Transverse colon (tissue), 4 donors: ENCODE measurements around the gene MORC2. TPM values are rescaled to one million over a fixed set of nuclear protein-coding genes. Genes with fewer than 3 reads are reported as not detected.

Experiments
- DNase-seq: peaks from one replicate; pipeline ENCODE4 v3.0.0-alpha.2; 2019
- H3K27ac ChIP-seq, 4 donors: fragments of 200-600 bp; sonication (generic); 2 replicates each; pipeline ENCODE4 v1.5.1; 2016 to 2018; ENCODE audit warnings: inconsistent platforms in 4 of 4
- H3K27me3 ChIP-seq: fragments of 200-600 bp; sonication (generic); 2 replicates; pipeline ENCODE4 v1.5.1; 2017; ENCODE audit warnings: inconsistent platforms
- H3K36me3 ChIP-seq, 4 donors: fragments of 200-600 bp; sonication (generic); 2 replicates each; pipeline ENCODE4 v1.5.1; 2017 to 2019; ENCODE audit warnings: inconsistent platforms in 4 of 4
- H3K4me1 ChIP-seq, 4 donors: fragments of 200-600 bp; sonication (generic); 2 replicates each; pipeline ENCODE4 v1.5.1; 2017 to 2020; ENCODE audit warnings: inconsistent platforms in 4 of 4
- H3K4me3 ChIP-seq, 4 donors: fragments of 200-600 bp; sonication (generic); 1 replicate in 1 of 4; 2 replicates in 3 of 4; pipeline versions ENCODE4 v1.5.1 to v1.6.1; 2017 to 2019; ENCODE audit warnings: inconsistent platforms in 4 of 4
- H3K9me3 ChIP-seq, 2 donors: fragments of 200-600 bp; sonication (generic); 2 replicates each; pipeline ENCODE4 v1.5.1; 2017 to 2019; ENCODE audit warnings: inconsistent platforms in 2 of 2
- CTCF ChIP-seq, 5 experiments: fragments of 200-600 bp in 3 of 5; fragments of 450-650 bp in 2 of 5; sonication (generic) in 3 of 5; IDR thresholded peaks; 1 replicate in 2 of 5; 2 replicates in 3 of 5; pipeline ENCODE4 v1.5.1; 2016 to 2017; ENCODE audit warnings: antibody characterized with exemption in 5 of 5, inconsistent platforms in 3 of 5, mild to moderate bottlenecking in 2 of 5, moderate library complexity in 1 of 5
- EP300 ChIP-seq: sonication (generic); formaldehyde crosslinking; IDR thresholded peaks from one replicate; pipeline ENCODE4 v1.6.1; 2017; ENCODE audit warnings: antibody characterized with exemption, low read depth
- POLR2A ChIP-seq: fragments of 450-650 bp; IDR thresholded peaks from one replicate; pipeline ENCODE4 v1.6.1; 2016; ENCODE audit warnings: antibody characterized with exemption, mild to moderate bottlenecking, moderate library complexity
- POLR2AphosphoS5 ChIP-seq, 3 donors: sonication (generic); formaldehyde crosslinking; IDR thresholded peaks; one replicate each; pipeline ENCODE4 v1.6.1; 2016; ENCODE audit warnings: antibody characterized with exemption in 3 of 3
- WGBS, 2 donors: methylation state at CpG; one replicate each; pipeline ENCODE4 v1.1.5; 2018; ENCODE audit warnings: low coverage in 1 of 2; 5-methylcytosine and 5-hydroxymethylcytosine counted together
- in situ Hi-C, 4 donors: fragments of 200-750 bp; cut with MboI; loops; one replicate each; pipeline versions ENCODE4 v1.15.0 to v1.15.1; 2017; ENCODE audit warnings: low sequenced_read_pairs in 3 of 4, low pct_ligation_motif_present in 1 of 4, low pct_unique_long_range_greater_than_20kb in 1 of 4
- intact Hi-C: fragments of 100-400 bp; cut with DNase I; formaldehyde crosslinking; loops from one replicate; pipeline ENCODE4 v1.15.1; 2023; ENCODE audit warnings: low total_unique reads
- total RNA-seq, 4 donors: library from RNA; depleted of rRNA; stranded (reverse); fragments of >200 nt; gene quantifications; one replicate each; pipeline ENCODE4 v1.1.0, GENCODE V29; 2016

MORC2 gene
- total RNA-seq, 4 donors from 2014 or later, result 11.9 to 23.9 (median 19.1) TPM

- in situ Hi-C loops (no loop called here), intact Hi-C loops (no loop called here)
- Histone ChIP-seq H3K4me3 (no peak overlapping the region), H3K4me1 (no peaks in the 10 kb centered on the region), H3K9me3 (no peaks in the 10 kb centered on the region), H3K27me3 (no peaks in the 10 kb centered on the region), H3K36me3 (no peaks in the 10 kb centered on the region), H3K27ac (no peak overlapping the region)
- TF ChIP-seq POLR2AphosphoS5 (IDR thresholded peaks at IDR 0.05) (no peak), EP300 (no peak), CTCF (IDR thresholded peaks at IDR 0.05) (no peak), POLR2A (no peak)
- 80% methylated on average over 8 of the region's 8 CpGs; no CpG with 5 or more reads in 1 of the 2 donors for WGBS, 2 donors
- DNase-seq, result peak; percentile 5
Measured at GRCh38 chr22:30891443-30891755, 77.2 kb downstream of the MORC2 start.

GRCh38 chr22:30890686-30891442 lies 77.7 kb downstream of the MORC2 start:
- TF ChIP-seq EP300, result no peak
- TF ChIP-seq CTCF (IDR thresholded peaks at IDR 0.05), result peak; percentile 63 to 79 (median 73)
- TF ChIP-seq POLR2A, result no peak
- Histone ChIP-seq H3K27ac (no peak overlapping the region), H3K4me3 (no peak overlapping the region), H3K36me3 (no peaks in the 10 kb centered on the region), H3K9me3 (no peaks in the 10 kb centered on the region), H3K4me1 (no peaks in the 10 kb centered on the region), H3K27me3 (no peaks in the 10 kb centered on the region)
- in situ Hi-C loops (no loop called here), intact Hi-C loops (no loop called here)
- DNase-seq, result peak; percentile 41
- WGBS, 2 donors, result 87% methylated on average over 16 of the region's 17 CpGs; no CpG with 5 or more reads in 1 of the 2 donors

GRCh38 chr22:30889996-30890480 lies 78.5 kb downstream of the MORC2 start:
- Histone ChIP-seq H3K27ac (no peak overlapping the region), H3K36me3 (no peaks in the 10 kb centered on the region), H3K4me3 (no peak overlapping the region), H3K9me3 (no peaks in the 10 kb centered on the region), H3K4me1 (no peaks in the 10 kb centered on the region), H3K27me3 (no peaks in the 10 kb centered on the region)
- no peak for DNase-seq
- 82% methylated on average over 9 of the region's 9 CpGs; no CpG with 5 or more reads in 1 of the 2 donors for WGBS, 2 donors
- in situ Hi-C loops, result no loop called here
- no peak for TF ChIP-seq EP300
- TF ChIP-seq POLR2A, result no peak
- TF ChIP-seq CTCF (IDR thresholded peaks at IDR 0.05), result no peak
- TF ChIP-seq POLR2AphosphoS5 (IDR thresholded peaks at IDR 0.05), result no peak
- intact Hi-C loops, result no loop called here

- DNase-seq, result no peak
- no peaks in the 10 kb centered on the region for H3K36me3 ChIP-seq
- intact Hi-C loops, result no loop called here
- TF ChIP-seq CTCF (IDR thresholded peaks at IDR 0.05), result no peak
- TF ChIP-seq POLR2A, result no peak
- no peak for TF ChIP-seq EP300
- TF ChIP-seq POLR2AphosphoS5 (IDR thresholded peaks at IDR 0.05), result no peak
- in situ Hi-C loops, result no loop called here
- 93% methylated on average over 14 of the region's 17 CpGs; no CpG with 5 or more reads in 1 of the 2 donors for WGBS, 2 donors
- no peak overlapping the region for H3K4me3 ChIP-seq
- H3K9me3 ChIP-seq, result no peaks in the 10 kb centered on the region
- no peaks in the 10 kb centered on the region for H3K4me1 ChIP-seq
- H3K27ac ChIP-seq, result no peak overlapping the region
- no peaks in the 10 kb centered on the region for H3K27me3 ChIP-seq
Measured at GRCh38 chr22:30889268-30889995, 79.1 kb downstream of the MORC2 start.
